ENCODE results near the gene SLC25A4. TPM values are rescaled to one million over a fixed set of nuclear protein-coding genes. Genes with fewer than 3 reads are reported as not detected.

The SLC25A4 gene
- total and polyA plus RNA-seq, 2 of the 4 experiments (the other 2 are of a cell fraction): 16.0 to 21.6 TPM

DNA sequence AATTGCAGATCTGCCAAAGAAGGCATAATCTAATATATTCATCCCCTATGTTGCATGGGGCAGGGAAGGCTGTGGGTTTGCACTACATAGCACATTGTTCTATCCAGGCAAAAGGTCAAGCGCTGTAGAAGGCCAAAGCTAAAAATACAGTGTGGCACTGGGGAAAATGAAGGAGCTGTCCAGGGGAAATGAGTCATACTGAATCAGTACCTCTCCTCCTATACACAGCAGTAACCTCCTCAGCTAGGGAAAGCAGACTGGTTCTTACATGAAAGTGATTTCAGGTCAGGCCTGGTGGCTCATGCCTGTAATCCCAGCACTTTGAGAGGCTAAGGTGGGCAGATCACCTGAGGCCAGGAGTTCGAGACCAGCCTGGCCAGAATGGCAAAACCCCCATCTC is 31.0 kb upstream of the SLC25A4 start:
- no peak overlapping the region for H3K9ac ChIP-seq (ENCODE audit: low read depth, low read length)
- WGBS, 2 experiments (ENCODE audit: extremely low coverage in 2 of 2, insufficient read length in 1 of 2): no CpG with 5 or more reads among the region's 2 CpGs
- ChIA-PET POLR2A (ENCODE audit: unreplicated experiment) (no interaction called here), CTCF (interaction anchor here (0.7 kb wide), 1 partner anchor 29 kb away, joined by 3 read pairs; no protein-coding TSS in a partner anchor)
- H4K91ac ChIP-seq (ENCODE audit: insufficient read depth, low read depth, low read length): no peak overlapping the region
- dilution Hi-C loops (cut with HindIII; ENCODE audit: low sequenced_read_pairs, unreplicated experiment): no loop called here
- peak overlapping the region; percentile 18 for H2BK5ac ChIP-seq (ENCODE audit: low read depth, low read length, poor library complexity, severe bottlenecking)
- peak; percentile 97 for ATAC-seq (ENCODE audit: low read depth)
- no peak overlapping the region for H2AFZ ChIP-seq (replicated peaks; ENCODE audit: low read length, poor library complexity)
- H3K18ac ChIP-seq (ENCODE audit: low read depth, low read length): no peak overlapping the region
- H2AK5ac ChIP-seq (ENCODE audit: low read depth, low read length): no peak overlapping the region; the same call in 1 of the 2 replicates
- H3K27me3 ChIP-seq (ENCODE audit: control insufficient read depth, insufficient read depth, low read length): no peaks in the 10 kb centered on the region
- H3K79me1 ChIP-seq (ENCODE audit: low read depth in 1 of 2, low read length in 2 of 2): no peaks in the 10 kb centered on the region
- H3K9me1 ChIP-seq (ENCODE audit: insufficient read depth, low read length): peaks cover 7% of the 10 kb centered on the region
- intact Hi-C loops (cut with micrococcal nuclease): loop anchor here (2.0 kb wide), 1 partner anchor 15 kb away; no protein-coding TSS in a partner anchor
- no peak overlapping the region for H3K27ac ChIP-seq (ENCODE audit: insufficient read depth, low read length)
- peak; percentile 96 for DNase-seq
- H2BK20ac ChIP-seq (ENCODE audit: low read depth, low read length): no peak overlapping the region
- peaks cover 3% of the 10 kb centered on the region; the same call in 1 of the 2 replicates for H3K4me1 ChIP-seq (ENCODE audit: control insufficient read depth, insufficient read depth, low read length)
- in situ Hi-C loops (cut with MboI; ENCODE audit: low sequenced_read_pairs): no loop called here
- no peak overlapping the region for H3K56ac ChIP-seq (ENCODE audit: extremely low read depth, insufficient read depth, low read length)
- H3K4me3 ChIP-seq (ENCODE audit: insufficient read depth, low read depth, low read length): no peak overlapping the region
- no peak overlapping the region for H3K4me2 ChIP-seq (ENCODE audit: low read depth, low read length)
- H4K20me1 ChIP-seq (ENCODE audit: insufficient read depth, low read length): no peaks in the 10 kb centered on the region
- H2BK120ac ChIP-seq (ENCODE audit: low read depth, low read length): no peak overlapping the region
- no peaks in the 10 kb centered on the region for H3K36me3 ChIP-seq (ENCODE audit: control insufficient read depth, insufficient read depth, low read length)
- H3K9me3 ChIP-seq (ENCODE audit: control insufficient read depth, insufficient read depth, low read length): no peaks in the 10 kb centered on the region
- BruUV-seq (replicated peaks): no TSS peak
- TF ChIP-seq MXI1 (IDR thresholded peaks at IDR 0.05; ENCODE audit: borderline replicate concordance, low read depth, low read length): no peak
- TF ChIP-seq MAZ (IDR thresholded peaks at IDR 0.05; ENCODE audit: borderline replicate concordance, low read depth, low read length): peak; percentile 49; the same call in 1 of the 2 replicates
- TF ChIP-seq FOS (IDR thresholded peaks at IDR 0.05; ENCODE audit: low read depth, low read length): peak; percentile 85
- H3K14ac ChIP-seq (replicated peaks; ENCODE audit: low read depth, low read length): no peak overlapping the region
- H3K23ac ChIP-seq (ENCODE audit: low read depth, low read length): no peak overlapping the region
- H4K8ac ChIP-seq (ENCODE audit: low read depth in 2 of 2, low read length in 2 of 2): no peak overlapping the region
- H2BK15ac ChIP-seq (ENCODE audit: low read depth, low read length): no peak overlapping the region
- no peak overlapping the region for H4K5ac ChIP-seq (ENCODE audit: low read depth, low read length)
- H2AK9ac ChIP-seq (replicated peaks; ENCODE audit: low read depth, low read length, poor library complexity): no peak overlapping the region
- H3K4ac ChIP-seq (ENCODE audit: low read depth, low read length): no peak overlapping the region

Data from IMR-90 (cell line).